GM19463 (cell line): ENCODE data around the gene RAB11FIP5.
A peak's percentile ranks its signal among the peaks of the same experiment; 100 is the strongest.
"Not testable (repeated sequence)": the region's sequence is repeated elsewhere in the genome, so short reads cannot be mapped to it uniquely, and the experiment has no call there.

Source experiments
- ATAC-seq: cut with Tn5 transposase; IDR thresholded peaks from one replicate; pipeline ENCODE4 v1.9.1; 2021; ENCODE audit warnings: mild to moderate bottlenecking, moderate library complexity; ENCODE audit not compliant: unreplicated experiment

RAB11FIP5 gene

GRCh38 chr2:73071360-73072128 is 41.2 kb downstream of the RAB11FIP5 start, which contains the start of gene SFXN5:
Gene SFXN5 (minus strand): TSS chr2:73071712. CDS start chr2:73071705, 7 bp downstream.
- ATAC-seq = peak; percentile 89

GRCh38 chr2:73070643-73071359 is 41.9 kb downstream of the RAB11FIP5 start:
- peak; percentile 17 for ATAC-seq

- no peak for ATAC-seq
Observed at GRCh38 chr2:73069855-73070642, 42.7 kb downstream of the RAB11FIP5 start.

- no peak for ATAC-seq
Observed at GRCh38 chr2:73069041-73069854, 43.5 kb downstream of the RAB11FIP5 start.

- ATAC-seq = no peak
Observed at GRCh38 chr2:73068147-73068546, 44.6 kb downstream of the RAB11FIP5 start.

GRCh38 chr2:73067043-73067442 is 45.7 kb downstream of the RAB11FIP5 start:
- no peak for ATAC-seq

- not testable (repeated sequence) for ATAC-seq
Observed at GRCh38 chr2:73065070-73065469, 47.7 kb downstream of the RAB11FIP5 start.

- no peak for ATAC-seq
Observed at GRCh38 chr2:73063909-73064875, 48.6 kb downstream of the RAB11FIP5 start.

GRCh38 chr2:73063472-73063871 is 49.3 kb downstream of the RAB11FIP5 start:
- ATAC-seq = no peak

GRCh38 chr2:73059106-73059505 is 53.6 kb downstream of the RAB11FIP5 start:
- no peak for ATAC-seq

GRCh38 chr2:73054980-73055379 is 57.8 kb downstream of the RAB11FIP5 start:
- no peak for ATAC-seq

GRCh38 chr2:73053316-73054114 is 59.2 kb downstream of the RAB11FIP5 start:
- no peak for ATAC-seq

GRCh38 chr2:73050121-73050545 is 62.6 kb downstream of the RAB11FIP5 start:
- no peak for ATAC-seq

- ATAC-seq = no peak
Observed at GRCh38 chr2:73043929-73044832, 68.6 kb downstream of the RAB11FIP5 start.

GRCh38 chr2:73043276-73043675 is 69.5 kb downstream of the RAB11FIP5 start:
- no peak for ATAC-seq

- no peak for ATAC-seq
Observed at GRCh38 chr2:73037947-73038585, 74.7 kb downstream of the RAB11FIP5 start.

- no peak for ATAC-seq
Observed at GRCh38 chr2:73036766-73037165, 76.0 kb downstream of the RAB11FIP5 start.
